ENCODE measurements around the gene STUM. TPM values are rescaled to one million over a fixed set of nuclear protein-coding genes. Genes with fewer than 3 reads are reported as not detected.

The STUM gene
- polyA plus RNA-seq, 1 of the 3 experiments (the other 2 are of a cell fraction), result not detected

- Histone ChIP-seq H4K20me1 (ENCODE audit: insufficient read depth) (no peaks in the 10 kb centered on the region), H3K4me2 (no peak overlapping the region), H3F3A (replicated peaks; ENCODE audit: insufficient read depth) (no peaks in the 10 kb centered on the region), H3K36me3 (replicated peaks in 1 of 2; ENCODE audit: control insufficient read depth in 1 of 2, insufficient read depth in 2 of 2, low read length in 1 of 2) (no peaks in the 10 kb centered on the region), H3K9me3 (no peaks in the 10 kb centered on the region), H2AFZ (ENCODE audit: low read depth) (no peak overlapping the region), H3K27ac (ENCODE audit: low read depth in 2 of 2, low read length in 1 of 2) (no peak overlapping the region), H3K4me1 (ENCODE audit: control insufficient read depth in 1 of 2, insufficient read depth in 2 of 2, low read depth in 1 of 2, low read length in 1 of 2) (no peaks in the 10 kb centered on the region; a peak in 1 of 4 replicates), H3K4me3 (ENCODE audit: low read depth in 2 of 2, low read length in 1 of 2) (no peak overlapping the region), H3K9me2 (no peaks in the 10 kb centered on the region), H3K9ac (no peak overlapping the region), H3K27me3 (ENCODE audit: insufficient read depth) (no peaks in the 10 kb centered on the region), H3K79me2 (ENCODE audit: insufficient read depth) (no peaks in the 10 kb centered on the region)
- WGBS (ENCODE audit: low lambda C conversion rate), result 53% methylated on average over 9 of the region's 10 CpGs
- CTCF ChIA-PET, result interaction anchor here (0.9 to 8.1 kb wide), 4 partner anchors 7 to 118 kb away, joined by 3 to 50 read pairs (median 4); partner anchors contain the start of gene STUM
- POLR2A ChIA-PET, result no interaction called here
- no peak for TF ChIP-seq REST (IDR thresholded peaks at IDR 0.05; ENCODE audit: low read depth, low read length)
- TF ChIP-seq USF2 (IDR thresholded peaks at IDR 0.05; ENCODE audit: borderline replicate concordance, low read depth, low read length), result no peak
- TF ChIP-seq SMC3 (IDR thresholded peaks at IDR 0.05; ENCODE audit: low read depth, low read length), result no peak
- no peak for TF ChIP-seq IRF3 (IDR thresholded peaks at IDR 0.05; ENCODE audit: low read depth, low read length)
- no peak for TF ChIP-seq MXI1 (IDR thresholded peaks at IDR 0.05; ENCODE audit: low read depth, low read length)
- TF ChIP-seq ZBTB33 (IDR thresholded peaks at IDR 0.05; ENCODE audit: borderline replicate concordance, low read depth), result no peak
- no peak for TF ChIP-seq GABPA (IDR thresholded peaks at IDR 0.05; ENCODE audit: low read depth)
- no peak for TF ChIP-seq TCF12 (IDR thresholded peaks at IDR 0.05)
- no peak for TF ChIP-seq RXRA (IDR thresholded peaks at IDR 0.05; ENCODE audit: borderline replicate concordance, low read depth)
- TF ChIP-seq NFIC (IDR thresholded peaks at IDR 0.05; ENCODE audit: borderline replicate concordance), result no peak
- no peak for TF ChIP-seq FOXJ3 (CRISPR knock-in tag; IDR thresholded peaks at IDR 0.05)
- no peak for TF ChIP-seq JUND (IDR thresholded peaks at IDR 0.05)
- TF ChIP-seq SIN3A (IDR thresholded peaks at IDR 0.05; ENCODE audit: borderline replicate concordance, low read depth, low read length), result no peak
- TF ChIP-seq MAX (IDR thresholded peaks at IDR 0.05; ENCODE audit: low read depth), result no peak
- no peak for TF ChIP-seq RAD21 (IDR thresholded peaks at IDR 0.05; ENCODE audit: low read length)
- TF ChIP-seq RCOR1 (IDR thresholded peaks at IDR 0.05; ENCODE audit: low read length), result no peak
- TF ChIP-seq FOXM1 (IDR thresholded peaks at IDR 0.05; ENCODE audit: low read depth), result no peak
- no peak for TF ChIP-seq EP300 (IDR thresholded peaks at IDR 0.05; ENCODE audit: borderline replicate concordance in 1 of 2, low read depth in 1 of 2, low read length in 1 of 2)
- no peak for TF ChIP-seq MEF2A (IDR thresholded peaks at IDR 0.05; ENCODE audit: borderline replicate concordance, low read depth)
- no peak for DNase-seq
Measured at GRCh38 chr1:226542623-226543103, 5.9 kb upstream of the STUM start.
